HG03575 (cell line): ENCODE data around the gene PNMA6E.

Experiments
- ATAC-seq: cut with Tn5 transposase; IDR thresholded peaks from one replicate; pipeline ENCODE4 v1.9.1; 2021; ENCODE audit not compliant: unreplicated experiment, insufficient number of reproducible peaks, low FRiP score; ENCODE audit errors: extremely low read depth

Gene PNMA6E

GRCh38 chrX:153439977-153440376 is 38.8 kb upstream of the PNMA6E start:
- no peak for ATAC-seq

DNA sequence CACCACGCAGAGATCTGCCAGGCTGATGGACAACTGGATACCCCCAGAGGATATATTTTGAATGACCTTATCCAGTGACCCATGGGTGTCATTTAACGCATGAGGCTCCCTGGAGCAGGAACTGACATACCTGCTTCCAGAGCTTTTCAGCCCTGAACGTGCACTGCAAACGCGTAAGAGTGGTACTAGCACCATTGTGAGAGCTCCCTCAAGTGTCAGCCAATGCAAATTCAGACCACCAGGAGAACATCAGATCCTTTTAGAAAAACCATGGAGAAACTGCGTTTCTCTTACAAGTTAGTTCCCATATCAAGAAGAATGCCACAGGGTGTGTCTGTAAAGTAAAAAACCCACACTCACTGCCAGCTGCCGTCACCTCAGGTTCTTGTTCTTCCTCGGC is 37.4 kb upstream of the PNMA6E start:
- ATAC-seq: no peak

- ATAC-seq: no peak
These were observed 34.7 kb upstream of the PNMA6E start for GRCh38 chrX:153435845-153436244.

DNA sequence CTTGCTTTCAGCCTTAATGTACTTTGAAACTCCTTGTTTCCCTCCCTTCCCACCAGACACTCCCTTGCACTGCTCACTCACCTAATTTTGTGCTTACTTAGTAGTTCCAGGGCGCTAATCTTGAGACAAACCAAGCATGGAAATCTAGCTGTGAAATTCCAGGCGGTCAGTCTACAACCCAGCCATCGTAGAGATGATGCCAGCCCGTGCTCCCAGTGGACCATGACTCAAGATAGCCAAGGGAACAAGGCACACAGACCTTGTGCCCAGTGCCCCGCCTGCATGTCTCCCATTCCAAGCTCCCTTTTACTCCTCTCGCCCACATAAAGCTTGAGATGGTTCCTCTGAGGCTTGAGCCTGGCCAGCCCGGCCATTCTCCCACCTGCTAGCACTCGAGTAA is 33.7 kb upstream of the PNMA6E start:
- no peak for ATAC-seq

- ATAC-seq: no peak
These were observed 32.7 kb upstream of the PNMA6E start for GRCh38 chrX:153433781-153434285.

DNA sequence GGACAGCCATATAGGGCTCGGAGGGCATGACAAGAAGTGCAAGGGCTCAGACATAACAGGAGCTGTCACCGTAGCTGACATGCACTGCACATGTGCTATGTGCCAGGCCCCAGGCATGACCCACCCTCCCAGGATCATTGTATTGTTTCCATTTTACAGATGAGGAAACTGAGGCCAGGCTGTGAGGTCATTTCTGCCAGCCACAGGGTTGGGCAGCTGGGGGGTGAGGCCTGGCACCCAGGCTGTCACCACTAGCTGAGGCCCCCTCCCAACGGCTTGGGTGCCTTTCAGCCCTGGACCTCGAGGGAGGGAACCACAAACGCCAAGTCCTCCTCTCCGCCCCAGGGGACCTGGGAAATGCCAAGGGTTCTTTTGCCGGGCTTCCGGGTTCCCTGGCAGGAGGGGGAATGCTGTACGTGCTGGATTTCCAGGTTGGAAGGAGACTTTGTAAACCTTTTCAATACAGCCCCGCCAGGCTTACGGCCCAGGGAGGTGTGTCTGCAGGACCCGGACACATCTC is 32.1 kb upstream of the PNMA6E start:
- no peak for ATAC-seq

GRCh38 chrX:153430796-153431195 is 29.6 kb upstream of the PNMA6E start:
- ATAC-seq: no peak

DNA sequence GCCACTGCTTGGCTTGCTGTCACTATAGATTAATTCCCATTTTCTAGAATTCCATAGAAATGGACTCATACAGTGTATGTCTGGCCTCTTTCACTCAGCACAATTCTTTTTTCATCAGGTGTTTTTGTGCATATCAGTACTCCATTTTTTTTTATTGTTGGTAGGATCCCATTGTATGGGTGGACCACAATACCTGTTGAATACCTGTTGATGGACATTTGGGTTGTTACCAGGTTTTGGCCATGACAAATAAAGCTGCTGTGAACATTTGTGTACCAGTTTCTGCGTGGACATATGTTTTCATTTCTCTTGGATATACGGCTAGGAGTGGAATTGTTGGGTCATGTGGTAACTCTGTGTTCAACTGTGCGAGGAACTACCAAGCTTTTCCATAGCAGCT is 25.1 kb upstream of the PNMA6E start:
- no peak for ATAC-seq

- no peak for ATAC-seq
These were observed 22.5 kb upstream of the PNMA6E start for GRCh38 chrX:153423652-153424051.

DNA sequence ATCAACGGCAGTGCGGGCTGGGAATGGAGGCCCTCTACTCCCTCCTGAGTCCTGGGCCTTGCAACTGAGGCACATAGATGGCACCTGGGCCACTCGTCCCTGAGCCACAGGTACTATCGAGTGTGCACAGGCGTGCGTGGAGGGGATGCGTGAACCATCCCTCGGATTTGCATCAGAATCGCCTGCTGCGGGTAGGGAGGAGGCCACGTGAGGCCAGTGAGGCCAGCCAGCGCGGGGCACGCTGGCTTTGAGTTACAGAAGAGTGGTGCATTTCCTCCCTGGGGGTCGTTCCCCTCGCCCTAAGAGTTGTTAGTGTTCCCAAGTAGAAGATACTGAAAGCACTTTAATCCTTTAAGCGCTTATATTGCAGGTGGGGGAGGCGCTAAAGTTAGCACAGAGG is 20.7 kb upstream of the PNMA6E start:
- ATAC-seq: no peak

GRCh38 chrX:153420851-153421599 is 19.9 kb upstream of the PNMA6E start:
- ATAC-seq: no peak

DNA sequence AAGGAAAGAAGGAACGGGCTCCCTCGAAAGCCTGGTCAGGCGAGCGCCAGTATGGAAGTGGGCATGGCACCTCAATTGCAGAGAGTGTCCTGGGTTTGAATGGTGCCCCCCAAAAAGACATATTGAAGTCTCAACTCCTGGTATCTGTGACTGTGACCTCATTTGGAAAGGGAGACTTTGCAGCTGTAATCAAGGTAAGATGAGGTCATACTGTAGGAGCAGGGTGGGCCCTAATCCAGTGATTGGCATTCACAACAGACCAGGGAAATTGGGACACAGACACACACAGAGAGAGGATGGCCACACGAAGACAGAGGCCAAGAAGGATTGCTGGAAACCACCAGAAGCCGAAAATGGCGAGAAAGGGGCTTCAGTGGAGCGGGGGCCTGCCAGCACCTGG is 16.5 kb upstream of the PNMA6E start:
- ATAC-seq: no peak

DNA sequence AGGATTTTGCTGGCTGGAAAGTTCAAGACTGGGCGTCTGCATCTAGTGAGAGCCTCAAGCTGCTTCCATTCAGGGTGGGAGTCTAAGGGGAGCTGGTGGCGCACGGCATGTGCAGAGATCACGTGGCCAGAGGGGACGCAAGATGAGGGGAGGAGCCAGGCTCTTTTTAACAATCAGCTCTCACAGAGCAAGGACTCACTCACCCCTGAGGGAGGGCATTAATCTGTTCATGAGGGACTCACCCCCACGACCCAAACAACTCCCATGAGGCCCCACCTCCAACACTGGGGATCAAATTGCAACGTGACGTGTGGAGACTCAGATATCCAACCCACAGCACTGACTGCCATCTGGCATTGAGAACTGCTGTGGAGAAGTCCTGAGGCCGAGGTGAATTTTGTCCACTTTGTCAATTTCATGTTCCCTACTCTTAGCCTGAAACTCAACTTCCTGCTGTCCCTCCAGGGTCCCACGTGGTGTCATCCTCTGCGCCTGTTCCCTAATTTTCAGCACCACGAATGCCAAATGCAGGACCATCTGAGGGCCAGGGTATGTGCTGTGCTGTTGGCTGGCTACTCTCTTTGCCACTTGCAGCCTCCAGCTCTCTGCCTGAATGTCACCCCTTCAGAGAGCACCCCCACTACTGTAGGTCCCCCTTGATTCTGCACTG is 15.8 kb upstream of the PNMA6E start:
- ATAC-seq: no peak

GRCh38 chrX:153414856-153415510 is 13.8 kb upstream of the PNMA6E start:
- no peak for ATAC-seq

DNA sequence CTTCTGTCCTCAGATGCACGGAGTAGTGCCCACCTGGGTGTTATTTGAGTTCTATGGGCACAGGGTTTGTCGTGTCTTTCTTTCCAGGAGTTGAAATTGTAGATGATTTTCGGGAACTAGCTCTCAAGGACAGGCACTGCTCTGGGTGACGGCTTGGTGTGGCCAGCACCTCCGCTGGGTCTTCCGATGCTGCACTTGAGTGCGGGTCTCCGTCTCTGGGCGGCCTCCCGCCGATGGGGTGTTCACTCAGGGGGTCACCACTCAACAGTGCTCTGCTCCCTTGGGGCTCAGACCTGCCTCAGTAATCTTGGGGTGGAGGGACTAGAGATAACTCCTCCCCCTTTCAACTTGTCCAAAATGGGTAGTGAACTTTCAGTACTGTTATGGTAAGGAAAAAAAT is 12.6 kb upstream of the PNMA6E start:
- ATAC-seq: no peak

DNA sequence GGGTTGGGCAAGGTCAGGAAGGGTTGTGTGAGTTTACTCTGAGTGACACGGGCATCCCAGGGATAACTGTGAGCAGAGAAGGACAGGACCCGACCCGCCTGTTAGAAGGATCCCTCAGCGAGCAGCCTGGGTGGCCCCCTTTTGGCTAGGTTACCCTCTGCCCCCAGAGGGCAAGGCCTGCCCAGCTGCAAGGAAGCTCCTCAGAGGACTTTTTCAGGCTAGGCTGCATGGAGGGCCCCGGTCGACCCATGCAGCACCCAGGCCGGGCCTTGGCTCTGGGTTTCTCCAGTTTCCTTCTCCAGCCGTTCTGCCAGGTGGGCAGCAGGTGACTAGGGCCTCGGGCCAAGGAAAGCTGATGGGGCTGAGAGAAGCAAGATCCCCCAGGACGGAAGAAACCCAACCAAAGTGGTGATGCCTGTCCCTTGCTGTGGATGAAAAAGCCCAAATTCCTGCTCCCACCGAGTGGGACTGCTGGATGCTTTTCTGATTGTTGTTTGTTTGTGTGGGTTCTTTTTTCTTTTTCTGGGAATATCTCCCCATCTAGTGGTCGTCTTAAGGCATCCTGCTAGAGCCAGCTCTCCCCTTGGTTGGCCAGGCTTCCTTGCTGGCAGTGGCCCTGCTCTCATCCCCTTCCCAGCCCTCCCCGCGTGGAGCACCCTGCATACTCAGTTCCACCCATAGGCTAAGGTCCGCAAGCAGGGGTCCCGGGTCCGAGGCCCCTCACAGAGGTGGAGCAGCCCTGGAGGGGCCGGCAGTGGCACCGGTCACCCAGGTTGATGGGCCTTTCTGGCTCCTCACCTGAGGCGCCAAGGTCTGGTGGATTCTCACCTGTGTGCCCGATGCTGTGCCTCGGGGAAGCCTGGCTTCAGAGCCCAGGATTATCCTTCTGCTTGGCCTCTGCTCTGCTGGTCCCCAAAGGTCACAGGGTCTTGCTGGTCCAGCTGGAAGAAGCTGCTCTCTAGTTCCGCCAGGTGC is 11.9 kb upstream of the PNMA6E start:
- ATAC-seq: no peak

DNA sequence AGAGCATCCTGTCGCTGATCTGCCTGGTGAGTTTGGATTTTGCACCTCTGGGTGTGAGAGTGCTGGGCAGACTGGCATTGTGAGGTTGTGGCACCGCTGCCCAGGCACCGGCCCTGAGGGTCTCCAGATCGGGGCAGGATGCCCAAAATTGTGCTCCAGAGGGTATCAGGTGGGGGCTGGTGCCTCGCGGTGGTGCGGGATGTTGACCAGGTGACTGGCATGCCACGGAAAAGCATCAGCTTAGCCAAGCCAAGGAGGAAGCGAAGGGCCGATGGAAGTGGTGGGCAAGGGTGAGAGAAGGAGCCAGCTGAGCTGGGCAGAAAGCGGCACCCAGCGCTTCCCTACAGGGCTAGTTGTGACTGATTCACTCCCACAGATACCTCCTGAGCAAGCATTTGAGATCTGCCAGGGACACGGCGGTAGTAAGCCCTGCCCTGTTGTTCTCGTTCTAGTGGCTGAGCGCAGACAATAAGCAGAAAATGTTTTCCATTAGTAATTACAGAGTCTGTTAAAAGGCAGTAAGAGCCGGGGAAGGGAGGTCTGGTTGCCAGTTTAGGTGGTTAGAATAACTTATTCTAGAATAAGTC is 10.9 kb upstream of the PNMA6E start:
- no peak for ATAC-seq

GRCh38 chrX:153411255-153411987 is 10.3 kb upstream of the PNMA6E start, which contains the start of gene ZFP92:
TSS of gene ZFP92 (plus strand) at chrX:153411472. CDS start at chrX:153418323, 6,851 bp downstream.
- ATAC-seq: no peak
